ENCODE results near the gene DAB1.

Gene DAB1

GRCh38 chr1:57384284-57384683 lies 39.6 kb downstream of the DAB1 start:
- no peak overlapping the region for H3K4me3 ChIP-seq (ENCODE audit: control insufficient read depth, low read depth, low read length)
- no peak for TF ChIP-seq CTCF (conservative IDR thresholded peaks at IDR 0.05; ENCODE audit: control insufficient read depth, insufficient read depth, low read depth, low read length)
- DNase-seq (ENCODE audit: low read depth) = no peak

- H3K4me3 ChIP-seq (ENCODE audit: control insufficient read depth, low read depth, low read length) = no peak overlapping the region
- DNase-seq (ENCODE audit: low read depth) = no peak
- no peak for TF ChIP-seq CTCF (conservative IDR thresholded peaks at IDR 0.05; ENCODE audit: control insufficient read depth, insufficient read depth, low read depth, low read length)
Observed at GRCh38 chr1:57381871-57382270, 42.0 kb downstream of the DAB1 start.

GRCh38 chr1:57381426-57381825 lies 42.4 kb downstream of the DAB1 start:
- DNase-seq (ENCODE audit: low read depth) = no peak
- no peak overlapping the region for H3K4me3 ChIP-seq (ENCODE audit: control insufficient read depth, low read depth, low read length)
- TF ChIP-seq CTCF (conservative IDR thresholded peaks at IDR 0.05; ENCODE audit: control insufficient read depth, insufficient read depth, low read depth, low read length) = no peak

GRCh38 chr1:57380923-57381322 lies 42.9 kb downstream of the DAB1 start:
- TF ChIP-seq CTCF (conservative IDR thresholded peaks at IDR 0.05; ENCODE audit: control insufficient read depth, insufficient read depth, low read depth, low read length) = no peak
- no peak overlapping the region for H3K4me3 ChIP-seq (ENCODE audit: control insufficient read depth, low read depth, low read length)
- DNase-seq (ENCODE audit: low read depth) = no peak

- no peak for DNase-seq (ENCODE audit: low read depth)
- no peak for TF ChIP-seq CTCF (conservative IDR thresholded peaks at IDR 0.05; ENCODE audit: control insufficient read depth, insufficient read depth, low read depth, low read length)
- H3K4me3 ChIP-seq (ENCODE audit: control insufficient read depth, low read depth, low read length) = no peak overlapping the region
Observed at GRCh38 chr1:57378534-57378933, 45.3 kb downstream of the DAB1 start.

GRCh38 chr1:57377339-57378139 lies 46.3 kb downstream of the DAB1 start:
- DNase-seq (ENCODE audit: low read depth) = no peak
- no peak for TF ChIP-seq CTCF (conservative IDR thresholded peaks at IDR 0.05; ENCODE audit: control insufficient read depth, insufficient read depth, low read depth, low read length)
- no peak overlapping the region for H3K4me3 ChIP-seq (ENCODE audit: control insufficient read depth, low read depth, low read length)
